ENCODE data around the gene SOWAHA. TPM values are rescaled to one million over a fixed set of nuclear protein-coding genes. Genes with fewer than 3 reads are reported as not detected.
A peak's percentile ranks its signal among the peaks of the same experiment; 100 is the strongest.

SOWAHA gene
- polyA plus RNA-seq, 3 donors: not detected

GRCh38 chr5:132817011-132817410 is 3.9 kb downstream of the SOWAHA start:
- Mint-ChIP-seq H3K4me3 (peak overlapping the region in 1 of 2 donors; percentile 39), H3K27me3 (ENCODE audit: low read depth in 3 of 3) (peaks cover 63 to 74% (median 64%) of the 10 kb centered on the region in 3 donors), H3K27ac (no peak overlapping the region), H3K9me3 (peaks cover 0 to 25% (median 9%) of the 10 kb centered on the region in 7 donors), H3K4me1 (peaks cover 24% of the 10 kb centered on the region), H3K36me3 (peaks cover 6 to 14% of the 10 kb centered on the region in 2 donors)
- WGBS (ENCODE audit: insufficient coverage): no CpG with 5 or more reads among the region's 1 CpG
- Histone ChIP-seq H4K20me1 (ENCODE audit: insufficient read depth, low read length) (peaks cover 12% of the 10 kb centered on the region), H3K4me2 (replicated peaks; ENCODE audit: extremely low read depth, low read length, poor library complexity, severe bottlenecking) (no peak overlapping the region), H3K9me3 (replicated peaks in 1 of 2; ENCODE audit: control insufficient read depth in 1 of 2, insufficient read depth in 1 of 2, low read length in 2 of 2) (peaks cover 4 to 19% of the 10 kb centered on the region in 2 donors), H3K4me1 (ENCODE audit: control insufficient read depth in 1 of 2, insufficient read depth in 2 of 2, low read length in 2 of 2) (peaks cover 8 to 34% of the 10 kb centered on the region in 2 donors), H3K79me2 (ENCODE audit: insufficient read depth, low read length) (no peaks in the 10 kb centered on the region), H3K27me3 (ENCODE audit: control insufficient read depth in 2 of 2, insufficient read depth in 2 of 2, low read length in 2 of 2) (peaks cover 42 to 83% of the 10 kb centered on the region in 2 donors), H3K9ac (ENCODE audit: insufficient read depth, low read length, poor library complexity, severe bottlenecking) (no peak overlapping the region), H2AFZ (ENCODE audit: insufficient read depth, low read depth, low read length, poor library complexity, severe bottlenecking) (no peak overlapping the region), H3K27ac (ENCODE audit: low read depth in 1 of 2, low read length in 2 of 2) (no peak overlapping the region), H3K36me3 (replicated peaks in 1 of 2; ENCODE audit: control insufficient read depth in 1 of 2, insufficient read depth in 2 of 2, low read length in 2 of 2) (no peaks in the 10 kb centered on the region), H3K4me3 (replicated peaks in 1 of 3; ENCODE audit: low read depth in 2 of 3, low read length in 3 of 3) (no peak overlapping the region)
- intact Hi-C loops (cut with micrococcal nuclease): loop anchor here in 1 of 2 donors (10.0 kb wide), 1 partner anchor 312 kb away; no protein-coding TSS in a partner anchor
- DNase-seq: no peak
- TF ChIP-seq CTCF (IDR thresholded peaks at IDR 0.05): no peak

- Histone ChIP-seq H3K4me2 (replicated peaks; ENCODE audit: extremely low read depth, low read length, poor library complexity, severe bottlenecking) (peak overlapping the region; percentile 57), H3K9me3 (replicated peaks in 1 of 2; ENCODE audit: control insufficient read depth in 1 of 2, insufficient read depth in 1 of 2, low read length in 2 of 2) (peaks cover 4 to 14% of the 10 kb centered on the region in 2 donors), H3K36me3 (replicated peaks in 1 of 2; ENCODE audit: control insufficient read depth in 1 of 2, insufficient read depth in 2 of 2, low read length in 2 of 2) (peaks cover 0 to 9% of the 10 kb centered on the region in 2 donors), H4K20me1 (ENCODE audit: insufficient read depth, low read length) (peaks cover 32% of the 10 kb centered on the region), H3K4me1 (ENCODE audit: control insufficient read depth in 1 of 2, insufficient read depth in 2 of 2, low read length in 2 of 2) (peaks cover 8 to 20% of the 10 kb centered on the region in 2 donors), H2AFZ (ENCODE audit: insufficient read depth, low read depth, low read length, poor library complexity, severe bottlenecking) (peak overlapping the region; percentile 37), H3K27ac (ENCODE audit: low read depth in 1 of 2, low read length in 2 of 2) (no peak overlapping the region), H3K9ac (ENCODE audit: insufficient read depth, low read length, poor library complexity, severe bottlenecking) (no peak overlapping the region), H3K79me2 (ENCODE audit: insufficient read depth, low read length) (no peaks in the 10 kb centered on the region), H3K4me3 (replicated peaks in 1 of 3; ENCODE audit: low read depth in 2 of 3, low read length in 3 of 3) (peak overlapping the region in 1 of 3 experiments; percentile 59), H3K27me3 (ENCODE audit: control insufficient read depth in 2 of 2, insufficient read depth in 2 of 2, low read length in 2 of 2) (peaks cover 40 to 85% of the 10 kb centered on the region in 2 donors)
- intact Hi-C loops (cut with micrococcal nuclease): loop anchor here in 1 of 2 donors (10.0 kb wide), 1 partner anchor 315 kb away; no protein-coding TSS in a partner anchor
- H3K36me3 Mint-ChIP-seq: peaks cover 10 to 12% of the 10 kb centered on the region in 2 donors
- H3K27me3 Mint-ChIP-seq (ENCODE audit: low read depth in 3 of 3): peaks cover 70 to 76% (median 73%) of the 10 kb centered on the region in 3 donors
- no peak for DNase-seq
- peaks cover 20% of the 10 kb centered on the region for H3K4me1 Mint-ChIP-seq
- H3K4me3 Mint-ChIP-seq: peak overlapping the region; percentile 47 to 90
- no peak overlapping the region for H3K27ac Mint-ChIP-seq
- WGBS (ENCODE audit: insufficient coverage): 4% methylated on average over 24 of the region's 26 CpGs
- H3K9me3 Mint-ChIP-seq: peaks cover 0 to 25% (median 5%) of the 10 kb centered on the region in 7 donors
- no peak for TF ChIP-seq CTCF (IDR thresholded peaks at IDR 0.05)
Observed at GRCh38 chr5:132819468-132819867, 6.4 kb downstream of the SOWAHA start.

Measured in CD14-positive monocyte (primary cell).